HCT116 (cell line): ENCODE data around the gene ARL14EPL. TPM values are rescaled to one million over a fixed set of nuclear protein-coding genes. Genes with fewer than 3 reads are reported as not detected.

Experiments
- ATAC-seq: fragments of 200-7000 bp; cut with Tn5 transposase; 2 replicates; pipeline ENCODE4 v1.9.1; 2020; ENCODE audit warnings: mild to moderate bottlenecking, moderate library complexity
- BruUV-seq: library from RNA; stranded (reverse); fragments of 400-500 nt; replicated peaks from 2 replicates; lab custom pipeline; 2021; lab: Mats Ljungman, UMichigan
- CTCF ChIA-PET: fragments of 300-600 bp; sonication (Branson Sonifier 250); formaldehyde crosslinking; loops from one replicate; lab custom pipeline; 2021; ENCODE audit warnings: antibody characterized with exemption; lab: Charles Lee
- POLR2A ChIA-PET: fragments of 300-600, 350-600 bp; sonication (Branson Sonifier 250); formaldehyde crosslinking; loops from one replicate; lab custom pipeline; 2021; ENCODE audit warnings: antibody characterized with exemption; lab: Charles Lee
- RAD21 ChIA-PET, 2 experiments: fragments of 300-600 bp; sonication (Branson Sonifier 250); formaldehyde crosslinking; loops; one replicate each; lab custom pipeline; 2023; ENCODE audit warnings: low total read pairs in 2 of 2; ENCODE audit not compliant: uncharacterized antibody in 2 of 2, unreplicated experiment in 2 of 2, low non-redundant PET in 1 of 2; lab: Charles Lee
- DNase-seq: peaks from one replicate; pipeline ENCODE4 v3.0.0-alpha.2; 2010; ENCODE audit warnings: low read depth, low spot score
- H2AFZ ChIP-seq: fragments of 200-600 bp; shearing (Covaris generic), sonication (generic); 2 replicates; pipeline ENCODE4 v1.6.1; 2017; ENCODE audit warnings: low read depth, mixed run types, mixed read lengths, antibody characterized with exemption, low read length; ENCODE audit not compliant: poor library complexity, severe bottlenecking
- H3K27ac ChIP-seq: 2 replicates; pipeline ENCODE4 v1.5.1; 2012; ENCODE audit warnings: low read depth, low read length
- H3K27me3 ChIP-seq: fragments of 200-600 bp; sonication (generic); 2 replicates; pipeline ENCODE4 v1.6.1; 2016; ENCODE audit warnings: mixed run types, low read length, mixed read lengths; ENCODE audit not compliant: insufficient read depth
- H3K36me3 ChIP-seq, 2 experiments: fragments of 200-500 bp in 1 of 2; fragments of 200-600 bp in 1 of 2; sonication (Bioruptor generic) in 1 of 2; sonication (generic) in 1 of 2; 2 replicates each; pipeline versions ENCODE4 v1.5.1 to v1.6.1; 2014 to 2016; ENCODE audit warnings: low read length in 2 of 2, inconsistent platforms in 1 of 2, mixed read lengths in 1 of 2, mixed run types in 1 of 2; ENCODE audit not compliant: insufficient read depth in 2 of 2, control insufficient read depth in 1 of 2
- H3K4me1 ChIP-seq, 2 experiments: fragments of 200-600 bp in 1 of 2; sonication (generic) in 1 of 2; 2 replicates each; pipeline versions ENCODE4 v1.5.1 to v1.6.1; 2012 to 2017; ENCODE audit warnings: low read length in 2 of 2, inconsistent platforms in 1 of 2, mild to moderate bottlenecking in 1 of 2, mixed read lengths in 1 of 2, mixed run types in 1 of 2, moderate library complexity in 1 of 2; ENCODE audit not compliant: insufficient read depth in 2 of 2, control insufficient read depth in 1 of 2
- H3K4me2 ChIP-seq: fragments of 200-600 bp; sonication (generic); 2 replicates; pipeline ENCODE4 v1.6.1; 2017; ENCODE audit warnings: mixed run types, low read length, mixed read lengths
- H3K4me3 ChIP-seq, 2 experiments: fragments of 200-600 bp in 1 of 2; sonication (generic) in 1 of 2; replicated peaks in 1 of 2; 2 replicates each; pipeline ENCODE4 v1.5.1; 2011 to 2016; ENCODE audit warnings: low read length in 2 of 2, control low read depth in 1 of 2, low read depth in 1 of 2, mild to moderate bottlenecking in 1 of 2, mixed read lengths in 1 of 2, mixed run types in 1 of 2
- H3K79me2 ChIP-seq: fragments of 200-600 bp; sonication (generic); 2 replicates; pipeline ENCODE4 v1.6.1; 2017; ENCODE audit warnings: mild to moderate bottlenecking, mixed run types, low read length, moderate library complexity, mixed read lengths; ENCODE audit not compliant: insufficient read depth
- H3K9ac ChIP-seq: fragments of 200-600 bp; sonication (generic); 2 replicates; pipeline ENCODE4 v1.6.1; 2016; ENCODE audit warnings: low read length, mixed read lengths
- H3K9me2 ChIP-seq: fragments of 200-600 bp; sonication (generic), shearing (Covaris generic); 2 replicates; pipeline ENCODE4 v1.6.1; 2017; ENCODE audit warnings: mixed run types, mild to moderate bottlenecking, moderate library complexity; ENCODE audit not compliant: insufficient read depth
- H3K9me3 ChIP-seq, 2 experiments: fragments of 200-500 bp in 1 of 2; fragments of 200-600 bp in 1 of 2; sonication (Bioruptor generic) in 1 of 2; sonication (generic) in 1 of 2; 2 replicates each; pipeline ENCODE4 v1.6.1; 2014 to 2017; ENCODE audit warnings: low read length in 2 of 2, mixed read lengths in 2 of 2, inconsistent platforms in 1 of 2, low read depth in 1 of 2, mild to moderate bottlenecking in 1 of 2, mixed run types in 1 of 2, moderate library complexity in 1 of 2; ENCODE audit not compliant: control insufficient read depth in 1 of 2, insufficient read depth in 1 of 2
- H4K20me1 ChIP-seq: fragments of 200-600 bp; sonication (generic), shearing (Covaris generic); 2 replicates; pipeline ENCODE4 v1.6.1; 2017; ENCODE audit warnings: mixed run types, mild to moderate bottlenecking, moderate library complexity; ENCODE audit not compliant: insufficient read depth
- EGR1 ChIP-seq: IDR thresholded peaks from 2 replicates; pipeline ENCODE4 v1.6.1; 2012; ENCODE audit warnings: low read depth
- EZH2phosphoT487 ChIP-seq: fragments of 200-600 bp; IDR thresholded peaks from 2 replicates; pipeline ENCODE4 v1.6.1; 2018; ENCODE audit warnings: antibody characterized with exemption, borderline replicate concordance
- SP1 ChIP-seq: IDR thresholded peaks from 2 replicates; pipeline ENCODE4 v1.6.1; 2012; ENCODE audit warnings: low read depth
- SRF ChIP-seq: IDR thresholded peaks from 2 replicates; pipeline ENCODE4 v1.6.1; 2012; ENCODE audit warnings: low read depth
- TCF7L2 ChIP-seq: IDR thresholded peaks from 2 replicates; pipeline ENCODE4 v1.7.0; 2011; ENCODE audit warnings: borderline replicate concordance, inconsistent platforms; ENCODE audit not compliant: insufficient read depth, insufficient read length; ENCODE audit errors: extremely low read depth
- YY1 ChIP-seq: IDR thresholded peaks from 2 replicates; pipeline ENCODE4 v1.6.1; 2011; ENCODE audit warnings: low read length, low read depth, moderate library complexity, mild to moderate bottlenecking; ENCODE audit not compliant: insufficient replicate concordance; ENCODE audit errors: extremely low read depth
- ZNF274 ChIP-seq: fragments of 200-500 bp; sonication (Bioruptor generic); IDR thresholded peaks from 2 replicates; pipeline ENCODE4 v1.6.1; 2014; ENCODE audit warnings: mild to moderate bottlenecking, low read depth, low read length, inconsistent platforms
- intact Hi-C: fragments of 100-400 bp; cut with micrococcal nuclease; formaldehyde crosslinking; loops from 2 replicates; pipeline ENCODE4 v1.10.0; 2022
- total RNA-seq: library from RNA; stranded (reverse); gene quantifications from one replicate; pipeline ENCODE4 v1.2.1, GENCODE V29; 2021; ENCODE audit not compliant: unreplicated experiment
- TF ChIP-seq, protein P1 (sequence below): IDR thresholded peaks from 2 replicates; pipeline ENCODE4 v1.6.1; 2012; ENCODE audit warnings: low read depth
- TF ChIP-seq, protein P2 (sequence below): IDR thresholded peaks from 2 replicates; pipeline ENCODE4 v1.6.1; 2011; ENCODE audit warnings: mild to moderate bottlenecking, low read length, moderate library complexity; ENCODE audit not compliant: insufficient replicate concordance; ENCODE audit errors: extremely low read depth

ARL14EPL gene
- total RNA-seq, 1 experiment from 2014 or later: 22.9 TPM

GRCh38 chr5:116046823-116047222, 14.6 kb downstream of the ARL14EPL start (continued):
- TF ChIP-seq, protein P1, sequence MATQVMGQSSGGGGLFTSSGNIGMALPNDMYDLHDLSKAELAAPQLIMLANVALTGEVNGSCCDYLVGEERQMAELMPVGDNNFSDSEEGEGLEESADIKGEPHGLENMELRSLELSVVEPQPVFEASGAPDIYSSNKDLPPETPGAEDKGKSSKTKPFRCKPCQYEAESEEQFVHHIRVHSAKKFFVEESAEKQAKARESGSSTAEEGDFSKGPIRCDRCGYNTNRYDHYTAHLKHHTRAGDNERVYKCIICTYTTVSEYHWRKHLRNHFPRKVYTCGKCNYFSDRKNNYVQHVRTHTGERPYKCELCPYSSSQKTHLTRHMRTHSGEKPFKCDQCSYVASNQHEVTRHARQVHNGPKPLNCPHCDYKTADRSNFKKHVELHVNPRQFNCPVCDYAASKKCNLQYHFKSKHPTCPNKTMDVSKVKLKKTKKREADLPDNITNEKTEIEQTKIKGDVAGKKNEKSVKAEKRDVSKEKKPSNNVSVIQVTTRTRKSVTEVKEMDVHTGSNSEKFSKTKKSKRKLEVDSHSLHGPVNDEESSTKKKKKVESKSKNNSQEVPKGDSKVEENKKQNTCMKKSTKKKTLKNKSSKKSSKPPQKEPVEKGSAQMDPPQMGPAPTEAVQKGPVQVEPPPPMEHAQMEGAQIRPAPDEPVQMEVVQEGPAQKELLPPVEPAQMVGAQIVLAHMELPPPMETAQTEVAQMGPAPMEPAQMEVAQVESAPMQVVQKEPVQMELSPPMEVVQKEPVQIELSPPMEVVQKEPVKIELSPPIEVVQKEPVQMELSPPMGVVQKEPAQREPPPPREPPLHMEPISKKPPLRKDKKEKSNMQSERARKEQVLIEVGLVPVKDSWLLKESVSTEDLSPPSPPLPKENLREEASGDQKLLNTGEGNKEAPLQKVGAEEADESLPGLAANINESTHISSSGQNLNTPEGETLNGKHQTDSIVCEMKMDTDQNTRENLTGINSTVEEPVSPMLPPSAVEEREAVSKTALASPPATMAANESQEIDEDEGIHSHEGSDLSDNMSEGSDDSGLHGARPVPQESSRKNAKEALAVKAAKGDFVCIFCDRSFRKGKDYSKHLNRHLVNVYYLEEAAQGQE: no peak
- no peak for TF ChIP-seq SRF
- TF ChIP-seq, protein P2, sequence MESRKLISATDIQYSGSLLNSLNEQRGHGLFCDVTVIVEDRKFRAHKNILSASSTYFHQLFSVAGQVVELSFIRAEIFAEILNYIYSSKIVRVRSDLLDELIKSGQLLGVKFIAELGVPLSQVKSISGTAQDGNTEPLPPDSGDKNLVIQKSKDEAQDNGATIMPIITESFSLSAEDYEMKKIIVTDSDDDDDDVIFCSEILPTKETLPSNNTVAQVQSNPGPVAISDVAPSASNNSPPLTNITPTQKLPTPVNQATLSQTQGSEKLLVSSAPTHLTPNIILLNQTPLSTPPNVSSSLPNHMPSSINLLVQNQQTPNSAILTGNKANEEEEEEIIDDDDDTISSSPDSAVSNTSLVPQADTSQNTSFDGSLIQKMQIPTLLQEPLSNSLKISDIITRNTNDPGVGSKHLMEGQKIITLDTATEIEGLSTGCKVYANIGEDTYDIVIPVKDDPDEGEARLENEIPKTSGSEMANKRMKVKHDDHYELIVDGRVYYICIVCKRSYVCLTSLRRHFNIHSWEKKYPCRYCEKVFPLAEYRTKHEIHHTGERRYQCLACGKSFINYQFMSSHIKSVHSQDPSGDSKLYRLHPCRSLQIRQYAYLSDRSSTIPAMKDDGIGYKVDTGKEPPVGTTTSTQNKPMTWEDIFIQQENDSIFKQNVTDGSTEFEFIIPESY: no peak
- no peak for TF ChIP-seq ZNF274
- no peak for TF ChIP-seq SP1
- no peak for TF ChIP-seq EGR1
- TF ChIP-seq TCF7L2: no peak

GRCh38 chr5:116058346-116058936, 26.2 kb downstream of the ARL14EPL start:
- RAD21 ChIA-PET: no interaction called here
- Histone ChIP-seq H2AFZ (no peak overlapping the region), H3K4me1 (peaks cover 0 to 35% of the 10 kb centered on the region in 2 experiments; a peak in 2 of 4 replicates), H3K4me3 (no peak overlapping the region), H3K9me3 (no peaks in the 10 kb centered on the region), H3K9ac (no peak overlapping the region), H3K36me3 (no peaks in the 10 kb centered on the region; a peak in 1 of 4 replicates), H3K9me2 (no peaks in the 10 kb centered on the region), H4K20me1 (no peaks in the 10 kb centered on the region), H3K79me2 (no peaks in the 10 kb centered on the region), H3K27ac (no peak overlapping the region)
- intact Hi-C loops: no loop called here
- TF ChIP-seq YY1 (no peak), EZH2phosphoT487 (no peak)
- TF ChIP-seq, all 23 proteins: peak for 0
- H3K27me3 ChIP-seq: no peaks in the 10 kb centered on the region
- BruUV-seq: no TSS peak
- ATAC-seq (no peak), DNase-seq (no peak)
- H3K4me2 ChIP-seq: no peak overlapping the region
- CTCF ChIA-PET: interaction anchor here (1.5 kb wide), 1 partner anchor 9 kb away, joined by 9 read pairs; no protein-coding TSS in a partner anchor
- POLR2A ChIA-PET: no interaction called here
